Measurements from ENCODE around the gene ZBTB32. TPM values are rescaled to one million over a fixed set of nuclear protein-coding genes. Genes with fewer than 3 reads are reported as not detected.

ZBTB32 gene
- total and polyA plus RNA-seq, 2 of the 8 experiments (the other 6 are each of a cell fraction or from before 2014, with no cell fraction given), result 0.11 to 0.50 TPM

DNA sequence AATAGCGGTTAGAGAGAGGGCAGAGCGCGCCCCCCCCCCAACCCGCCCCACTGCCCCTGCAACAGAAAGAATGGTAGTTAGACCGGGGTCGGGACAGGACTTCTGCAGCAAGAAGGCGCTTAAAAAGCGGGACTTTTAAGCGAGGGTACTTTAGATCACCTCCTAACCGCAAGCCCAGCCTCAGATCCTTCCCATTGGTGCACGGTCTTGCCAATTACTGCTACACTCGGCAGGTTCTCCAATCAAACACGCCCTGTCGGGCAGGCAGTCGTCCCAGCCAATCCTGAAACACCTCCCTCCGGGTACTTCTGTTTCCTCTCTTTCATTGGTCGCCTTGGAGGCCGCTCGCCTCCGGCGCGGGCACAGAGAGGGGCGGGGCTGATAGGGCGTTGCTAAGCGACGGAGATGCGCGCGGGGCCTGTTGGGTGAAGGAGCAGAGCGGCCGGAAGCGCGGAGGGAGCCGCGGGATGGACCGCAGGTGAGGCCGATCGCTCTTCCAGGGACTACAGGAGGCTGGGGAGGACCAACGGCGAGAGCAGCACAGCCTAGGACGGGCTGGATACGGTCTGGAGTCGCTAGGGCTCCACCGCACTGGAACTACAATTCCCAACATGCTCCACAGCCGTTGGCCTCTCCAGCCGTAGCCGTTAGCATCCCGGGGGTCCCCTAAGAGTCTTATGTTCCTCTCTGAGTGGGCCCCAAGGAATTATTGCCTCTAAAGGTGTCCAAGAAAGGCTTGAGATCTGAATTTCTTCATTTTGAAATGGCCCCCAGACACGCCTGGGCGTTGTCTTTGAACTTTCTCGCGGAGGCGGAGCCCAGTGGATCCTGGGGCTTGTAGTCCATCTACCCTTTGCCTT is 53.6 kb downstream of the ZBTB32 start, which contains the start of gene PROSER3 (continued):
- TF ChIP-seq, protein P1, sequence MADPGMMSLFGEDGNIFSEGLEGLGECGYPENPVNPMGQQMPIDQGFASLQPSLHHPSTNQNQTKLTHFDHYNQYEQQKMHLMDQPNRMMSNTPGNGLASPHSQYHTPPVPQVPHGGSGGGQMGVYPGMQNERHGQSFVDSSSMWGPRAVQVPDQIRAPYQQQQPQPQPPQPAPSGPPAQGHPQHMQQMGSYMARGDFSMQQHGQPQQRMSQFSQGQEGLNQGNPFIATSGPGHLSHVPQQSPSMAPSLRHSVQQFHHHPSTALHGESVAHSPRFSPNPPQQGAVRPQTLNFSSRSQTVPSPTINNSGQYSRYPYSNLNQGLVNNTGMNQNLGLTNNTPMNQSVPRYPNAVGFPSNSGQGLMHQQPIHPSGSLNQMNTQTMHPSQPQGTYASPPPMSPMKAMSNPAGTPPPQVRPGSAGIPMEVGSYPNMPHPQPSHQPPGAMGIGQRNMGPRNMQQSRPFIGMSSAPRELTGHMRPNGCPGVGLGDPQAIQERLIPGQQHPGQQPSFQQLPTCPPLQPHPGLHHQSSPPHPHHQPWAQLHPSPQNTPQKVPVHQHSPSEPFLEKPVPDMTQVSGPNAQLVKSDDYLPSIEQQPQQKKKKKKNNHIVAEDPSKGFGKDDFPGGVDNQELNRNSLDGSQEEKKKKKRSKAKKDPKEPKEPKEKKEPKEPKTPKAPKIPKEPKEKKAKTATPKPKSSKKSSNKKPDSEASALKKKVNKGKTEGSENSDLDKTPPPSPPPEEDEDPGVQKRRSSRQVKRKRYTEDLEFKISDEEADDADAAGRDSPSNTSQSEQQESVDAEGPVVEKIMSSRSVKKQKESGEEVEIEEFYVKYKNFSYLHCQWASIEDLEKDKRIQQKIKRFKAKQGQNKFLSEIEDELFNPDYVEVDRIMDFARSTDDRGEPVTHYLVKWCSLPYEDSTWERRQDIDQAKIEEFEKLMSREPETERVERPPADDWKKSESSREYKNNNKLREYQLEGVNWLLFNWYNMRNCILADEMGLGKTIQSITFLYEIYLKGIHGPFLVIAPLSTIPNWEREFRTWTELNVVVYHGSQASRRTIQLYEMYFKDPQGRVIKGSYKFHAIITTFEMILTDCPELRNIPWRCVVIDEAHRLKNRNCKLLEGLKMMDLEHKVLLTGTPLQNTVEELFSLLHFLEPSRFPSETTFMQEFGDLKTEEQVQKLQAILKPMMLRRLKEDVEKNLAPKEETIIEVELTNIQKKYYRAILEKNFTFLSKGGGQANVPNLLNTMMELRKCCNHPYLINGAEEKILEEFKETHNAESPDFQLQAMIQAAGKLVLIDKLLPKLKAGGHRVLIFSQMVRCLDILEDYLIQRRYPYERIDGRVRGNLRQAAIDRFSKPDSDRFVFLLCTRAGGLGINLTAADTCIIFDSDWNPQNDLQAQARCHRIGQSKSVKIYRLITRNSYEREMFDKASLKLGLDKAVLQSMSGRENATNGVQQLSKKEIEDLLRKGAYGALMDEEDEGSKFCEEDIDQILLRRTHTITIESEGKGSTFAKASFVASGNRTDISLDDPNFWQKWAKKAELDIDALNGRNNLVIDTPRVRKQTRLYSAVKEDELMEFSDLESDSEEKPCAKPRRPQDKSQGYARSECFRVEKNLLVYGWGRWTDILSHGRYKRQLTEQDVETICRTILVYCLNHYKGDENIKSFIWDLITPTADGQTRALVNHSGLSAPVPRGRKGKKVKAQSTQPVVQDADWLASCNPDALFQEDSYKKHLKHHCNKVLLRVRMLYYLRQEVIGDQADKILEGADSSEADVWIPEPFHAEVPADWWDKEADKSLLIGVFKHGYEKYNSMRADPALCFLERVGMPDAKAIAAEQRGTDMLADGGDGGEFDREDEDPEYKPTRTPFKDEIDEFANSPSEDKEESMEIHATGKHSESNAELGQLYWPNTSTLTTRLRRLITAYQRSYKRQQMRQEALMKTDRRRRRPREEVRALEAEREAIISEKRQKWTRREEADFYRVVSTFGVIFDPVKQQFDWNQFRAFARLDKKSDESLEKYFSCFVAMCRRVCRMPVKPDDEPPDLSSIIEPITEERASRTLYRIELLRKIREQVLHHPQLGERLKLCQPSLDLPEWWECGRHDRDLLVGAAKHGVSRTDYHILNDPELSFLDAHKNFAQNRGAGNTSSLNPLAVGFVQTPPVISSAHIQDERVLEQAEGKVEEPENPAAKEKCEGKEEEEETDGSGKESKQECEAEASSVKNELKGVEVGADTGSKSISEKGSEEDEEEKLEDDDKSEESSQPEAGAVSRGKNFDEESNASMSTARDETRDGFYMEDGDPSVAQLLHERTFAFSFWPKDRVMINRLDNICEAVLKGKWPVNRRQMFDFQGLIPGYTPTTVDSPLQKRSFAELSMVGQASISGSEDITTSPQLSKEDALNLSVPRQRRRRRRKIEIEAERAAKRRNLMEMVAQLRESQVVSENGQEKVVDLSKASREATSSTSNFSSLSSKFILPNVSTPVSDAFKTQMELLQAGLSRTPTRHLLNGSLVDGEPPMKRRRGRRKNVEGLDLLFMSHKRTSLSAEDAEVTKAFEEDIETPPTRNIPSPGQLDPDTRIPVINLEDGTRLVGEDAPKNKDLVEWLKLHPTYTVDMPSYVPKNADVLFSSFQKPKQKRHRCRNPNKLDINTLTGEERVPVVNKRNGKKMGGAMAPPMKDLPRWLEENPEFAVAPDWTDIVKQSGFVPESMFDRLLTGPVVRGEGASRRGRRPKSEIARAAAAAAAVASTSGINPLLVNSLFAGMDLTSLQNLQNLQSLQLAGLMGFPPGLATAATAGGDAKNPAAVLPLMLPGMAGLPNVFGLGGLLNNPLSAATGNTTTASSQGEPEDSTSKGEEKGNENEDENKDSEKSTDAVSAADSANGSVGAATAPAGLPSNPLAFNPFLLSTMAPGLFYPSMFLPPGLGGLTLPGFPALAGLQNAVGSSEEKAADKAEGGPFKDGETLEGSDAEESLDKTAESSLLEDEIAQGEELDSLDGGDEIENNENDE (IDR thresholded peaks at IDR 0.05; ENCODE audit: insufficient replicate concordance, low read length), result no peak
- TF ChIP-seq EP300 (IDR thresholded peaks at IDR 0.05; ENCODE audit: borderline replicate concordance in 1 of 2, low read depth in 2 of 2, low read length in 2 of 2) (no peak), BACH1 (IDR thresholded peaks at IDR 0.05; ENCODE audit: low read length) (no peak), SIX5 (IDR thresholded peaks at IDR 0.05; ENCODE audit: low read depth, low read length) (peak; percentile 67), SRF (IDR thresholded peaks at IDR 0.05; ENCODE audit: low read depth, low read length) (no peak), KDM1A (IDR thresholded peaks at IDR 0.05; ENCODE audit: borderline replicate concordance, low read length) (no peak), RAD21 (IDR thresholded peaks at IDR 0.05 in 1 of 2, conservative IDR thresholded peaks at IDR 0.05 in 1 of 2; ENCODE audit: low read depth in 2 of 2, low read length in 2 of 2) (no peak), YY1 (IDR thresholded peaks at IDR 0.05; ENCODE audit: low read depth, low read length) (peak; percentile 66; the same call in 1 of the 2 replicates)
- TF ChIP-seq, protein P2, sequence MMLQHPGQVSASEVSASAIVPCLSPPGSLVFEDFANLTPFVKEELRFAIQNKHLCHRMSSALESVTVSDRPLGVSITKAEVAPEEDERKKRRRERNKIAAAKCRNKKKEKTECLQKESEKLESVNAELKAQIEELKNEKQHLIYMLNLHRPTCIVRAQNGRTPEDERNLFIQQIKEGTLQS (IDR thresholded peaks at IDR 0.05; ENCODE audit: insufficient read depth, low read depth, low read length), result no peak
